A204.1 (cell line): ENCODE measurements around the gene PEX10.
"Not testable (repeated sequence)": the region's sequence is repeated elsewhere in the genome, so short reads cannot be mapped to it uniquely, and the experiment has no call there.

Experiments used
- FAIRE-seq: peaks from 2 replicates; lab custom pipeline; 2012; peaks lifted over from hg19 to GRCh38; lab: Jason Lieb, UNC

PEX10 gene

GRCh38 chr1:2412395-2412772 lies at the start of gene PEX10:
Gene PEX10, minus strand, starts transcription at chr1:2412564. Its CDS starts 62 bp downstream, at chr1:2412502.
- no peak for FAIRE-seq

- FAIRE-seq = no peak
These were observed 48.8 kb upstream of the PEX10 start for GRCh38 chr1:2460996-2461751.

- no peak for FAIRE-seq
These were observed 47.8 kb upstream of the PEX10 start for GRCh38 chr1:2460203-2460602.

- no peak for FAIRE-seq
These were observed 47.4 kb upstream of the PEX10 start for GRCh38 chr1:2459757-2460156.

- FAIRE-seq = not testable (repeated sequence)
These were observed 46.9 kb upstream of the PEX10 start for GRCh38 chr1:2459102-2459753.

- FAIRE-seq = no peak
These were observed 46.3 kb upstream of the PEX10 start for GRCh38 chr1:2458687-2459086.

- no peak for FAIRE-seq
These were observed 45.1 kb upstream of the PEX10 start for GRCh38 chr1:2457444-2457843.

- no peak for FAIRE-seq
These were observed 43.4 kb upstream of the PEX10 start for GRCh38 chr1:2455757-2456156.

GRCh38 chr1:2454227-2454626 lies 41.9 kb upstream of the PEX10 start:
- FAIRE-seq = no peak

GRCh38 chr1:2452932-2453315 lies 40.6 kb upstream of the PEX10 start:
- no peak for FAIRE-seq

GRCh38 chr1:2452201-2452931 lies 40.0 kb upstream of the PEX10 start:
- no peak for FAIRE-seq

- FAIRE-seq = no peak
These were observed 39.4 kb upstream of the PEX10 start for GRCh38 chr1:2451741-2452140.

- no peak for FAIRE-seq
These were observed 37.5 kb upstream of the PEX10 start for GRCh38 chr1:2449636-2450454.

- FAIRE-seq = no peak
These were observed 35.7 kb upstream of the PEX10 start for GRCh38 chr1:2448098-2448445.

- no peak for FAIRE-seq
These were observed 35.1 kb upstream of the PEX10 start for GRCh38 chr1:2447276-2448097.

GRCh38 chr1:2446861-2447260 lies 34.5 kb upstream of the PEX10 start:
- FAIRE-seq = no peak

- FAIRE-seq = no peak
These were observed 34.0 kb upstream of the PEX10 start for GRCh38 chr1:2446394-2446793.

- FAIRE-seq = no peak
These were observed 33.5 kb upstream of the PEX10 start for GRCh38 chr1:2445823-2446215.

- FAIRE-seq = no peak
These were observed 32.9 kb upstream of the PEX10 start for GRCh38 chr1:2445162-2445822.

- FAIRE-seq = no peak
These were observed 31.8 kb upstream of the PEX10 start for GRCh38 chr1:2444138-2444591.
